Endothelial cell of umbilical vein (primary cell): ENCODE measurements around the gene GPR180. TPM values are rescaled to one million over a fixed set of nuclear protein-coding genes. Genes with fewer than 3 reads are reported as not detected.

Experiments used
- BruUV-seq: library from RNA; stranded (reverse); fragments of 400-500 nt; replicated peaks from 2 replicates; lab custom pipeline; 2021; lab: Mats Ljungman, UMichigan
- CTCF ChIA-PET: fragments of 300-600, 350-600 bp; sonication (Branson Sonifier 250); formaldehyde crosslinking; loops from one replicate; lab custom pipeline; 2021; ENCODE audit warnings: antibody characterized with exemption, inconsistent platforms; lab: Charles Lee
- POLR2A ChIA-PET: fragments of 300-600, 350-600 bp; sonication (Branson Sonifier 250); formaldehyde crosslinking; loops from one replicate; lab custom pipeline; 2021; ENCODE audit warnings: antibody characterized with exemption, inconsistent platforms; lab: Charles Lee
- DNase-seq: peaks from one replicate; pipeline ENCODE4 v3.0.0-alpha.2; 2011; ENCODE audit warnings: low read depth, low spot score
- FAIRE-seq: peaks from 2 replicates; lab custom pipeline; 2011; peaks lifted over from hg19 to GRCh38; lab: Jason Lieb, UNC
- H2AFZ ChIP-seq: 2 replicates; pipeline ENCODE4 v1.6.0; 2012; ENCODE audit warnings: low read depth, low read length, control low read depth, inconsistent platforms
- H3K27ac ChIP-seq: 2 replicates; pipeline ENCODE4 v1.5.1; 2011; ENCODE audit warnings: low read depth, mild to moderate bottlenecking, control low read depth, low read length, moderate library complexity; ENCODE audit not compliant: insufficient read depth
- H3K27me3 ChIP-seq, 2 experiments: 2 replicates each; pipeline versions ENCODE4 v1.6.0 to v1.6.1; 2011; ENCODE audit warnings: low read length in 2 of 2, mixed read lengths in 1 of 2; ENCODE audit not compliant: control insufficient read depth in 2 of 2, insufficient read depth in 2 of 2
- H3K36me3 ChIP-seq, 2 experiments: 2 replicates in 1 of 2; 3 replicates in 1 of 2; pipeline ENCODE4 v1.5.1; 2011; ENCODE audit warnings: low read length in 2 of 2, mild to moderate bottlenecking in 1 of 2, moderate library complexity in 1 of 2; ENCODE audit not compliant: control insufficient read depth in 2 of 2, insufficient read depth in 2 of 2; ENCODE audit errors: extremely low read depth in 1 of 2
- H3K4me1 ChIP-seq: 3 replicates; pipeline ENCODE4 v1.5.1; 2011; ENCODE audit warnings: mild to moderate bottlenecking, low read length; ENCODE audit not compliant: control insufficient read depth, insufficient read depth; ENCODE audit errors: extremely low read depth
- H3K4me2 ChIP-seq: 2 replicates; pipeline ENCODE4 v1.6.1; 2011; ENCODE audit warnings: low read length, control low read depth, mixed read lengths; ENCODE audit not compliant: insufficient read depth
- H3K4me3 ChIP-seq, 3 experiments: fragments of 200-600 bp in 1 of 3; sonication (generic), shearing (Covaris generic) in 1 of 3; replicated peaks in 1 of 3; 2 replicates each; pipeline ENCODE4 v1.5.1; 2011 to 2016; ENCODE audit warnings: control low read depth in 3 of 3, low read length in 3 of 3, mild to moderate bottlenecking in 2 of 3, inconsistent platforms in 1 of 3, low read depth in 1 of 3, moderate library complexity in 1 of 3; ENCODE audit not compliant: insufficient read depth in 1 of 3
- H3K79me2 ChIP-seq: 2 replicates; pipeline ENCODE4 v1.6.0; 2012; ENCODE audit warnings: low read length, inconsistent platforms; ENCODE audit not compliant: control insufficient read depth, insufficient read depth
- H3K9ac ChIP-seq: replicated peaks from 2 replicates; pipeline ENCODE3; 2011; ENCODE audit warnings: low read length, control low read depth; ENCODE audit not compliant: insufficient read depth; ENCODE audit errors: extremely low read depth
- H3K9me1 ChIP-seq: replicated peaks from 3 replicates; pipeline ENCODE4 v1.6.0; 2011; ENCODE audit warnings: mild to moderate bottlenecking, low read length; ENCODE audit not compliant: control insufficient read depth, insufficient read depth; ENCODE audit errors: extremely low read depth
- H3K9me3 ChIP-seq: replicated peaks from 2 replicates; pipeline ENCODE4 v1.5.1; 2012; ENCODE audit warnings: low read length, inconsistent platforms; ENCODE audit not compliant: control insufficient read depth, insufficient read depth
- H4K20me1 ChIP-seq: replicated peaks from 2 replicates; pipeline ENCODE3; 2011; ENCODE audit warnings: mild to moderate bottlenecking, low read length; ENCODE audit not compliant: control insufficient read depth, insufficient read depth; ENCODE audit errors: extremely low read depth
- EZH2 ChIP-seq: IDR thresholded peaks from 2 replicates; pipeline ENCODE4 v1.6.1; 2012; ENCODE audit warnings: borderline replicate concordance, low read depth, mild to moderate bottlenecking, moderate library complexity, low read length, inconsistent platforms; ENCODE audit not compliant: severe bottlenecking
- FOS ChIP-seq: IDR thresholded peaks from 2 replicates; pipeline ENCODE4 v1.6.1; 2011; ENCODE audit warnings: mild to moderate bottlenecking, low read length, moderate library complexity, borderline replicate concordance; ENCODE audit not compliant: insufficient read depth
- GATA2 ChIP-seq: IDR thresholded peaks from 2 replicates; pipeline ENCODE4 v1.7.0; 2011; ENCODE audit warnings: low read depth, mild to moderate bottlenecking, moderate library complexity, mixed read lengths, low read length; ENCODE audit not compliant: insufficient read length, insufficient read depth
- JUN ChIP-seq: IDR thresholded peaks from 2 replicates; pipeline ENCODE4 v1.6.1; 2011; ENCODE audit warnings: borderline replicate concordance, low read depth; ENCODE audit not compliant: insufficient read length, insufficient read depth
- MYC ChIP-seq: IDR thresholded peaks from one replicate; pipeline ENCODE4 v1.6.1; 2011; ENCODE audit warnings: mild to moderate bottlenecking, low read depth, low read length
- POLR2A ChIP-seq: IDR thresholded peaks from 2 replicates; pipeline ENCODE4 v1.6.1; 2012; ENCODE audit warnings: low read depth, mild to moderate bottlenecking, control low read depth, low read length
- POLR2AphosphoS5 ChIP-seq: IDR thresholded peaks from 2 replicates; pipeline ENCODE4 v1.6.1; 2012; ENCODE audit warnings: low read depth, mild to moderate bottlenecking, control low read depth, low read length, moderate library complexity; ENCODE audit not compliant: insufficient read depth
- dilution Hi-C: fragments of 300-500 bp; cut with MboI; formaldehyde crosslinking; loops from one replicate; pipeline ENCODE4 v1.15.0; 2019; ENCODE audit warnings: low sequenced_read_pairs; ENCODE audit not compliant: extremely low pct_ligation_motif_present
- intact Hi-C: fragments of 100-400 bp; cut with micrococcal nuclease; formaldehyde crosslinking; loops from one replicate; pipeline ENCODE4 v1.10.0; 2022
- polyA plus RNA-seq, 4 experiments: library from polyadenylated mRNA; depleted of rRNA in 3 of 4; stranded (reverse) in 3 of 4; unstranded in 1 of 4; fragments of >200 nt; gene quantifications; 2 replicates each; pipeline versions ENCODE4 v1.2.1 to v1.2.3, GENCODE V29; 2011 to 2012; ENCODE audit warnings: missing spikeins in 1 of 4
- total RNA-seq: library from RNA; stranded (reverse); gene quantifications from 2 replicates; pipeline ENCODE4 v1.2.3, GENCODE V29; 2021
- TF ChIP-seq, protein P1 (sequence below): IDR thresholded peaks from 2 replicates; pipeline ENCODE4 v1.6.1; 2011; ENCODE audit not compliant: insufficient read depth, insufficient read length
- TF ChIP-seq, protein P2 (sequence below), 2 donors: IDR thresholded peaks; 1 replicate in 1 of 2; 2 replicates in 1 of 2; pipeline ENCODE4 v1.5.1; 2011; ENCODE audit warnings: low read length in 2 of 2, mild to moderate bottlenecking in 2 of 2, moderate library complexity in 2 of 2, control low read depth in 1 of 2, inconsistent platforms in 1 of 2, low read depth in 1 of 2; ENCODE audit not compliant: insufficient read depth in 1 of 2; ENCODE audit errors: extremely low read depth in 1 of 2

GPR180 gene
- total and polyA plus RNA-seq, 2 donors (not counting 3 experiments of a cell fraction or from before 2014, with no cell fraction given): 3.1 to 8.3 TPM

GRCh38 chr13:94679614-94680013, 78.0 kb downstream of the GPR180 start:
- no peaks in the 10 kb centered on the region for H4K20me1 ChIP-seq
- dilution Hi-C loops (no loop called here), intact Hi-C loops (no loop called here)
- H3K9me3 ChIP-seq: no peaks in the 10 kb centered on the region
- no peak for FAIRE-seq
- H2AFZ ChIP-seq: no peak overlapping the region
- CTCF ChIA-PET: interaction anchor here (1.1 to 2.7 kb wide), 3 partner anchors 21 to 510 kb away, joined by 4 to 10 read pairs (median 4); no protein-coding TSS in a partner anchor
- no peaks in the 10 kb centered on the region for H3K79me2 ChIP-seq
- peaks cover 10 to 40% of the 10 kb centered on the region in 2 experiments for H3K27me3 ChIP-seq
- no TSS peak for BruUV-seq
- DNase-seq: no peak
- POLR2A ChIA-PET: no interaction called here
- no peak overlapping the region for H3K9ac ChIP-seq
- H3K9me1 ChIP-seq: no peaks in the 10 kb centered on the region
- H3K4me3 ChIP-seq: no peak overlapping the region
- H3K36me3 ChIP-seq: no peaks in the 10 kb centered on the region
- H3K4me1 ChIP-seq: no peaks in the 10 kb centered on the region
- no peak overlapping the region for H3K4me2 ChIP-seq
- TF ChIP-seq MYC (no peak), EZH2 (no peak), POLR2A (no peak), JUN (no peak), GATA2 (no peak), POLR2AphosphoS5 (no peak), FOS (no peak)
- TF ChIP-seq, protein P1, sequence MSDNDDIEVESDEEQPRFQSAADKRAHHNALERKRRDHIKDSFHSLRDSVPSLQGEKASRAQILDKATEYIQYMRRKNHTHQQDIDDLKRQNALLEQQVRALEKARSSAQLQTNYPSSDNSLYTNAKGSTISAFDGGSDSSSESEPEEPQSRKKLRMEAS: no peak
- TF ChIP-seq, protein P2, sequence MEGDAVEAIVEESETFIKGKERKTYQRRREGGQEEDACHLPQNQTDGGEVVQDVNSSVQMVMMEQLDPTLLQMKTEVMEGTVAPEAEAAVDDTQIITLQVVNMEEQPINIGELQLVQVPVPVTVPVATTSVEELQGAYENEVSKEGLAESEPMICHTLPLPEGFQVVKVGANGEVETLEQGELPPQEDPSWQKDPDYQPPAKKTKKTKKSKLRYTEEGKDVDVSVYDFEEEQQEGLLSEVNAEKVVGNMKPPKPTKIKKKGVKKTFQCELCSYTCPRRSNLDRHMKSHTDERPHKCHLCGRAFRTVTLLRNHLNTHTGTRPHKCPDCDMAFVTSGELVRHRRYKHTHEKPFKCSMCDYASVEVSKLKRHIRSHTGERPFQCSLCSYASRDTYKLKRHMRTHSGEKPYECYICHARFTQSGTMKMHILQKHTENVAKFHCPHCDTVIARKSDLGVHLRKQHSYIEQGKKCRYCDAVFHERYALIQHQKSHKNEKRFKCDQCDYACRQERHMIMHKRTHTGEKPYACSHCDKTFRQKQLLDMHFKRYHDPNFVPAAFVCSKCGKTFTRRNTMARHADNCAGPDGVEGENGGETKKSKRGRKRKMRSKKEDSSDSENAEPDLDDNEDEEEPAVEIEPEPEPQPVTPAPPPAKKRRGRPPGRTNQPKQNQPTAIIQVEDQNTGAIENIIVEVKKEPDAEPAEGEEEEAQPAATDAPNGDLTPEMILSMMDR (IDR thresholded peaks at IDR 0.05; ENCODE audit: extremely low read depth in 1 of 2, insufficient read depth in 1 of 2, low read depth in 1 of 2, low read length in 2 of 2): no peak
- no peak overlapping the region for H3K27ac ChIP-seq
